Neural cell (in vitro differentiated cells): ENCODE data around the gene MBD3.

Experiments
- CTCF ChIP-seq: fragments of 450-650 bp; IDR thresholded peaks from 2 replicates; pipeline ENCODE4 v1.5.1; 2014; ENCODE audit warnings: antibody characterized with exemption, mild to moderate bottlenecking, moderate library complexity; ENCODE audit not compliant: poor library complexity, severe bottlenecking
- POLR2AphosphoS5 ChIP-seq: IDR thresholded peaks from 2 replicates; pipeline ENCODE4 v1.6.1; 2012
- REST ChIP-seq: IDR thresholded peaks from 2 replicates; pipeline ENCODE4 v1.6.1; 2012; ENCODE audit warnings: borderline replicate concordance

GRCh38 chr19:1630012-1630411 lies 37.3 kb upstream of the MBD3 start:
- TF ChIP-seq CTCF: no peak
- no peak for TF ChIP-seq POLR2AphosphoS5
- TF ChIP-seq REST: no peak
